HG02938 (cell line): ENCODE data around the gene FBXW4.
A peak's percentile ranks its signal among the peaks of the same experiment; 100 is the strongest.

Experiments used
- ATAC-seq: cut with Tn5 transposase; IDR thresholded peaks from one replicate; pipeline ENCODE4 v1.9.1; 2021; ENCODE audit warnings: mild to moderate bottlenecking, moderate library complexity; ENCODE audit not compliant: unreplicated experiment

The FBXW4 gene

GRCh38 chr10:101694674-101695403, at the start of gene FBXW4:
FBXW4 (minus strand) TSS chr10:101695170; CDS start chr10:101695105, 65 bp downstream.
- peak; percentile 44 for ATAC-seq

- ATAC-seq: no peak
Measured at GRCh38 chr10:101744267-101744666, 49.3 kb upstream of the FBXW4 start.

- ATAC-seq: no peak
Measured at GRCh38 chr10:101741938-101742337, 47.0 kb upstream of the FBXW4 start.

DNA sequence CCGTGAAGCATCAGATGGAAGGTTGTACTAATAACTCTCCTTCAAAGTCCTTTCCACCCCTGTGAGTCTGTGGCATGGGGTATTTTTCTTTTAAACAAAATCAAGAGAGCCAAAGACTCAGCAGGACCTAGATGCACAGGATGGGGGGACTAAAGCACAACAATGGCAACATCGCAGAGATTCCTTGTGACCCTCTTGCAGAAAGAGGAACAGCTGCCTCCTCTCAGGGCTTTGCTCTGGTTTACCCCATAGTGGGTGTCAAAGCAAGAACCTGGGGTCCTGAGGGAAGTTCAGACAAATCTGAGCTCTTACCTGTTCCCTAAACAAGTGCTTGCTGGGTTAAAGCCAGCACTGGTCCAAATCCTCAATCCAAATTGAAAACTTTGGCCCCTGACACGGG, 41.7 kb upstream of the FBXW4 start:
- no peak for ATAC-seq

DNA sequence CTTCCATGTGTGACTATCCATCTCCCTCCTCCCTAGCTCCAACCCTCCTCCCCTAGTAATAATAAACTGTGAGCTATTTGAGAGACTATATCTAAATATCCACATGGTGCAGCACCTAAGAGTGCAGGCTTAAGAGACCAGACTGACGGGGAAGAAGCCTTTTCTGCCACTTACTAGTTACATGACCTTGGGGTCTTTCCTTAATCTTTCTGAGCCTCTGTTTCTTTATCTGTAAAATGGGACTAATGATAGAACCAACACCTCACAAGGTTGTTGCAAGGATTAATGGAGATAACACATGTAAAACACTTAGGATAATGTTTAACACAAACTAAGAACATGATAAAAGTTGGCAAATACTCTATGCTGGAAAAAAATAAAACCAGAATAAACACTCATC, 37.1 kb upstream of the FBXW4 start:
- ATAC-seq: no peak

GRCh38 chr10:101726115-101726387, 31.1 kb upstream of the FBXW4 start:
- ATAC-seq: no peak

DNA sequence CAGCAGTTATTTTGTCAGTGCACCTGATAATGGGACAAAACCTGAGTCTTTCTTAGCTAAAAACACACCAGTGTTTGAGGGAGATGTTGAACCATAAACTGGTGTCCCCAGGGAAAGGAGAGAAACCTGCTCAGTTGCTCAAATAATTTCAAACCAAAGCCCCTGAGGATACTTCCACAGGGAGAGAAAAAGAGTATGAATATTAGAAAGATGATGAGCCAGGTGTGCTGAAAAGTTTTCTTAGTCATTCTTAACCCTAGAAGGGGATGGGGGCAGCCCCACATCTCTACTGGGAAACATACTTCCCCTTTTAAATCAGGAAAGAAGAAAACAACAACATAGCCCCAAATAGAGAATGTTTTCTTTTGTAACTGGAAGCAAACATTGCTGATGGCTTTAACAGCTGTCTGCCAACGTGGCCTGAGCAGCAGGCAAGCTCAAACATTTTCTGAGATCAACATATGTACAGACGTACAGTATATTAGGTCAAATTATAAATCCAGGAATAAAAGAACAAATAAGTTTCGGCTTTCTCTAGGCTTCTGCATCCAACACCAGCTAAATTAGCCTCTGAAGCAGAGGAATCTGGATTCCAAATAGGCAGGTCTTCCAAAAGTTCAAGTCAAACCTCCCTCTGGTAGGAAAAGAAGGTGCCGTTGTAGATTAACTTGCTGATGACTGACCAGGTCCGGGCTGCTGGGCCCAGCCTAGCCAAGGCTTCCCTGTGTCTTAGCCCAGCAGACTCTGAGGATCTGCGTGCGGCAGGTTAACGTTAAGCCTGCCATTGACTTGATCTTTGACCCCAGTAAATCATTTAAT, 30.5 kb upstream of the FBXW4 start:
- no peak for ATAC-seq

DNA sequence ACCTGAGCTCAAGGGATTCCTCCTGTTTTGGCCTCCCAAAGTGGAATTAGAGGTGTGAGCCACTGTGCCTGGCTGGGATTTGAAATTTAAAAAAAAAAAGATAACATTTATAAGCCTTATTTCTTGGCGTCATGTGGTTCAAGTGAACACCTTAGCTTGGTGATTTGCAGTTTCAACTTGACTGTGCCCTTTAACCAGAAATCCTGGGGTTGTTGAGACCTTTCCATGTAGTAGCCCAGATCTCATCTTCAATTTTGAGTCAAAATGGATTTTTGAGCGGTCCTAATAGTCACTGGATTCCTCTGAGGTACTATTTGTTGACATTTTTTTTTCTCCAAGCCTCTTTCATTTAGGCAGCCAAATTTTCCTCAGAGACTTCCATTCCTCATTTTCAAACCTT, 29.5 kb upstream of the FBXW4 start:
- no peak for ATAC-seq

- no peak for ATAC-seq
Measured at GRCh38 chr10:101723176-101723575, 28.2 kb upstream of the FBXW4 start.

DNA sequence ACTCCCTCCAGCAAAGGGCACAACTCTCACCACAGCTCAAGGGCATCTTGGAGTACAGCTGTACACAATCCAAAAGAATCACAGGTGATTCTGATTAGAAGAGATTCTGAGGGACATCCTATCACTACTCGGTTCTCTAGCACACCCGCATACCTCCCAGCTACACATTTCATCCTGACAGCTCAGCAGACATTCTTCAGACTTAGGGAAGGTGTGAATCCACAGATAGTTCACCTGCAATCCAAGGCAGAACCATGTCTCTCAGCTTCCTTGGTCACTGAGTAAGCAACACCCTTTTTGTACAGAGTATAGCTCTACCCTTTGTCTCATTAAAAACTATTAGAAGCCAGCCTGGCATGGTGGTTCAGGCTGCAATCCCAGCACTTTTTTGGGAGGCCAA, 26.8 kb upstream of the FBXW4 start:
- ATAC-seq: no peak

GRCh38 chr10:101720606-101721230, 25.7 kb upstream of the FBXW4 start:
- no peak for ATAC-seq

GRCh38 chr10:101718690-101719275, 23.8 kb upstream of the FBXW4 start:
- ATAC-seq: no peak

- ATAC-seq: no peak
Measured at GRCh38 chr10:101716891-101717659, 22.1 kb upstream of the FBXW4 start.

GRCh38 chr10:101712997-101713396, 18.0 kb upstream of the FBXW4 start:
- no peak for ATAC-seq

DNA sequence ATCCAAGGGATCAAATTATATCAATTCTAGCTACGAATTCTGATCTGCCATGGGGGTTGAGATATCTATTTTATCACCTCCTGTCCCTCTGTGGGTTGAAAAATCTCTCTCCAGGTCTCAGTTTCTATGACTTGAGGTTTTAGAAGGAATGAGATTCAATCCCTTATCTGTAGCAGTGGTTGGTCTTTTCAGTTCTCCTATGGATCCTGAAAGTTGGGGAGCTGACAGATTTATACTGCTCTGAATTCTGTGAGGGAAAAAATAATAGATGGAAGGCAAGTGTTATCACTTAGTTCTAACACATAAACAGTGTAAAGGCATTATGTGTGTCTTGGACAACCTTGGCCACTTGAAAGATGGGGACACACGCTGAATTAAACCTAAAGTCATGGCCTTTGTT, 15.8 kb upstream of the FBXW4 start:
- no peak for ATAC-seq

- no peak for ATAC-seq
Measured at GRCh38 chr10:101710059-101710695, 15.2 kb upstream of the FBXW4 start.

GRCh38 chr10:101709359-101710058, 14.5 kb upstream of the FBXW4 start:
- no peak for ATAC-seq

DNA sequence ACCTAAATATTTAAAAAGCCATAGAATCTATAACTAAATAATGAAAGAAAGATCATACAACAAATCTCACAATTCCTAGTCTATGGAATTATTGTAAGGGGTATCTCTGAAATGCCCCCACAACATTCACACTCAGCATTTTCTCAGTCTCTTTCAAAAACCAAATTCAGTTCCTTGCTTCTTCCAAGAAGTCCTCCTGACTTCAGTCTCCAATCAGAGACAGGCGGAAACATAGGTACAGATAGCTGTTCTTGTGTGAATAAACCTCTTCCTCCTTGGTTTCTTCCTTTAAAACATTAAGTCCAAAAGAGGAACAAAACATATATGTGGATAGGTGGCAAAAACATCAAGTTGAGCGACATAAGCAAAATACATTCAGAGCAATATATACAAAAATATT, 13.9 kb upstream of the FBXW4 start:
- ATAC-seq: no peak

GRCh38 chr10:101708073-101708472, 13.1 kb upstream of the FBXW4 start:
- ATAC-seq: no peak

DNA sequence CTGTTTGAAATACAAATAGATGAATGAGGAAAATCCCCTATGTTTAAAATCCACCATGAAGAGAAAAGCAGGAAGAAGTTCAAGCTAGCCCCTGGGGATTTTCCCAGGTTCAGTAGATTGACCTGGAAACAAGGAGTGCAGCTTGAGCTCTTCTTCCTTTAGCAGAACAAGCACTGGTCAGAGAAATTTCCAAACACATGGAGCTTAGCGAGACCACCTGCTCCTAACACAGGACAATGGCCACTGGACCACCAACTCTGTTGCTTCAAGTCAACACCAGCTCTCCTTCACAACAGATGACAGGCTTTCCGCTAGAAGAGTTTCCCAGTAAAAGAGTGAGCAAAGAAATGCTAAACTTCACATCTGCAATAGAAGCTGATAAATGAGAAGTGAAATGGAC, 9.4 kb upstream of the FBXW4 start:
- no peak for ATAC-seq
